Mammary epithelial cell (primary cell): ENCODE results near the gene DNAJC15.

Experiments used
- EZH2 ChIP-seq: IDR thresholded peaks from 2 replicates; pipeline ENCODE4 v1.6.1; 2012; ENCODE audit warnings: low read length, inconsistent platforms, borderline replicate concordance
- TF ChIP-seq, protein P1 (sequence below), 2 donors: IDR thresholded peaks in 1 of 2; conservative IDR thresholded peaks in 1 of 2; 2 replicates each; pipeline ENCODE4 v1.5.1; 2011 to 2012; ENCODE audit warnings: inconsistent platforms in 2 of 2, low read length in 2 of 2, mild to moderate bottlenecking in 2 of 2, control low read depth in 1 of 2, low read depth in 1 of 2; ENCODE audit not compliant: insufficient read depth in 1 of 2; ENCODE audit errors: extremely low read depth in 1 of 2

- TF ChIP-seq, protein P1, sequence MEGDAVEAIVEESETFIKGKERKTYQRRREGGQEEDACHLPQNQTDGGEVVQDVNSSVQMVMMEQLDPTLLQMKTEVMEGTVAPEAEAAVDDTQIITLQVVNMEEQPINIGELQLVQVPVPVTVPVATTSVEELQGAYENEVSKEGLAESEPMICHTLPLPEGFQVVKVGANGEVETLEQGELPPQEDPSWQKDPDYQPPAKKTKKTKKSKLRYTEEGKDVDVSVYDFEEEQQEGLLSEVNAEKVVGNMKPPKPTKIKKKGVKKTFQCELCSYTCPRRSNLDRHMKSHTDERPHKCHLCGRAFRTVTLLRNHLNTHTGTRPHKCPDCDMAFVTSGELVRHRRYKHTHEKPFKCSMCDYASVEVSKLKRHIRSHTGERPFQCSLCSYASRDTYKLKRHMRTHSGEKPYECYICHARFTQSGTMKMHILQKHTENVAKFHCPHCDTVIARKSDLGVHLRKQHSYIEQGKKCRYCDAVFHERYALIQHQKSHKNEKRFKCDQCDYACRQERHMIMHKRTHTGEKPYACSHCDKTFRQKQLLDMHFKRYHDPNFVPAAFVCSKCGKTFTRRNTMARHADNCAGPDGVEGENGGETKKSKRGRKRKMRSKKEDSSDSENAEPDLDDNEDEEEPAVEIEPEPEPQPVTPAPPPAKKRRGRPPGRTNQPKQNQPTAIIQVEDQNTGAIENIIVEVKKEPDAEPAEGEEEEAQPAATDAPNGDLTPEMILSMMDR (conservative IDR thresholded peaks at IDR 0.05 in 1 of 2, IDR thresholded peaks at IDR 0.05 in 1 of 2; ENCODE audit: extremely low read depth in 1 of 2, insufficient read depth in 1 of 2, low read depth in 1 of 2, low read length in 2 of 2) = no peak
- TF ChIP-seq EZH2 = no peak
Measured at GRCh38 chr13:42994878-42995277, 28.5 kb upstream of the DNAJC15 start.
